Activated CD8-positive, alpha-beta T cell treated with anti-CD3 and anti-CD28 coated beads, Interleukin-2, amount 10 ng/mL, durations not matched to agents 7 days and 5 days (primary cell): ENCODE results near the gene CACNA2D4. TPM values are rescaled to one million over a fixed set of nuclear protein-coding genes. Genes with fewer than 3 reads are reported as not detected.

Source experiments
- ATAC-seq: fragments of 150-1000 bp; cut with Tn5 transposase; one replicate; pipeline ENCODE4 v1.10.0; 2021; ENCODE audit warnings: moderate library complexity
- CTCF ChIA-PET: fragments of 350-600 bp; sonication (Branson Sonifier 250); formaldehyde crosslinking; loops from one replicate; lab custom pipeline; 2021; ENCODE audit warnings: antibody characterized with exemption; lab: Charles Lee
- POLR2A ChIA-PET: fragments of 350-600 bp; sonication (Branson Sonifier 250); formaldehyde crosslinking; loops from one replicate; lab custom pipeline; 2021; ENCODE audit warnings: antibody characterized with exemption; lab: Charles Lee
- DNase-seq: peaks from one replicate; pipeline ENCODE4 v3.0.0-alpha.2; 2020
- H3K27ac Mint-ChIP-seq: one replicate; pipeline ENCODE4 v1.8.0; 2021; ENCODE audit warnings: mild to moderate bottlenecking, mixed read lengths
- H3K27me3 Mint-ChIP-seq: one replicate; pipeline ENCODE4 v1.8.0; 2021; ENCODE audit warnings: low read depth, mixed read lengths
- H3K36me3 Mint-ChIP-seq: one replicate; pipeline ENCODE4 v1.8.0; 2021; ENCODE audit warnings: low read depth, mixed read lengths
- H3K4me1 Mint-ChIP-seq: one replicate; pipeline ENCODE4 v1.8.0; 2021; ENCODE audit warnings: low read depth, mixed read lengths
- H3K4me3 Mint-ChIP-seq: one replicate; pipeline ENCODE4 v1.8.0; 2021; ENCODE audit warnings: mild to moderate bottlenecking, mixed read lengths
- H3K9me3 Mint-ChIP-seq: one replicate; pipeline ENCODE4 v1.8.0; 2022; ENCODE audit warnings: mixed read lengths; ENCODE audit not compliant: insufficient read depth
- total RNA-seq, 2 experiments: library from RNA; stranded (reverse); gene quantifications; one replicate each; pipeline ENCODE4 v1.2.3, GENCODE V29; 2021

Gene CACNA2D4
- total RNA-seq, 2 experiments from 2014 or later = 6.8 to 7.0 TPM

DNA sequence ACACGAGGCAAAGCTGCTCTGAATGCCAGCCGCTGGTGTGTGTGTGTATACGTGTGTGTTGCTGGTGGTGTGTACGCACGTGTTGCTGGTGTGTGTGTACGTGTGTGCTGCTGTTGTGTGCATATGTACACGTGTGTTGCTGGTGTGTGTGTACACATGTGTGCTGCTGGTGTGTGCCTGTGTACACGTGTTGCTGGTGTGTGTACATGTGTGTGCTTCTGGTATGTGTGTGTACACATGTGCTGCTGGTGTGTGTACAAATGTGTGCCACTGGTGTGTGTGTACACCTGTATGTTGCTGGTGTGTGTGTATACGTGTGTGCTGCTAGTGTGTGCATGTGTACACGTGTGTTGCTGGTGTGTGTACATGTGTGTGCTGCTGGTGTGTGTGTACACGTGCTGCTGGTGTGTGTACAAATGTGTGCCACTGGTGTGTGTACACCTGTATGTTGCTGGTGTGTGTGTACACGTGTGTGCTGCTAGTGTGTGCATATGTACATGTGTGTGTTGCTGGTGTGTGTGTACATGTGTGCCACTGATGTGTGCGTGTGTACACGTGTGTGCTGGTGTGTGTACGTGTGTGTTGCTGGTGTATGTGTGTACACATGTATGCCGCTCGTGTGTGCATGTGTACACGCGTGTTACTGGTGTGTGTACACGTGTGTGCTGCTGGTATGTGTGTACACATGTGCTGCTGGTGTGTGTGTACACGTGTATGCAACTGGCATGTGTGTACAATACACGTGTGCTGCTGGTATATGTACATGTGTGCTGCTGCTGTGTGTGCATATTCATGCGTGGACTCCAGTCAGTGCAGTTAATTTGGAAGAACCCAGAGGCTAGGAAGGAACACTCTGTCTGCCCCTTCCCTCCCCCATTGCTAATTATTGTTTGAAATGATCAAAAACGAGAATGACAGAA lies 47.2 kb downstream of the CACNA2D4 start:
- H3K27ac Mint-ChIP-seq = no peak overlapping the region
- no peak overlapping the region for H3K4me3 Mint-ChIP-seq
- peaks cover 5% of the 10 kb centered on the region for H3K9me3 Mint-ChIP-seq
- CTCF ChIA-PET = interaction anchor here (1.2 kb wide), 1 partner anchor 69 kb away, joined by 3 read pairs; no protein-coding TSS in a partner anchor
- DNase-seq (peak; percentile 9), ATAC-seq (no peak)
- no peaks in the 10 kb centered on the region for H3K4me1 Mint-ChIP-seq
- H3K36me3 Mint-ChIP-seq = no peaks in the 10 kb centered on the region
- peaks cover 23% of the 10 kb centered on the region for H3K27me3 Mint-ChIP-seq
- POLR2A ChIA-PET = no interaction called here

GRCh38 chr12:1870086-1870485 lies 48.4 kb downstream of the CACNA2D4 start:
- DNase-seq (no peak), ATAC-seq (no peak)
- H3K9me3 Mint-ChIP-seq = peaks cover 5% of the 10 kb centered on the region
- no peaks in the 10 kb centered on the region for H3K4me1 Mint-ChIP-seq
- CTCF ChIA-PET = interaction anchor here (1.2 kb wide), 1 partner anchor 70 kb away, joined by 3 read pairs; no protein-coding TSS in a partner anchor
- H3K27ac Mint-ChIP-seq = no peak overlapping the region
- POLR2A ChIA-PET = no interaction called here
- H3K4me3 Mint-ChIP-seq = no peak overlapping the region
- peaks cover 27% of the 10 kb centered on the region for H3K27me3 Mint-ChIP-seq
- no peaks in the 10 kb centered on the region for H3K36me3 Mint-ChIP-seq

DNA sequence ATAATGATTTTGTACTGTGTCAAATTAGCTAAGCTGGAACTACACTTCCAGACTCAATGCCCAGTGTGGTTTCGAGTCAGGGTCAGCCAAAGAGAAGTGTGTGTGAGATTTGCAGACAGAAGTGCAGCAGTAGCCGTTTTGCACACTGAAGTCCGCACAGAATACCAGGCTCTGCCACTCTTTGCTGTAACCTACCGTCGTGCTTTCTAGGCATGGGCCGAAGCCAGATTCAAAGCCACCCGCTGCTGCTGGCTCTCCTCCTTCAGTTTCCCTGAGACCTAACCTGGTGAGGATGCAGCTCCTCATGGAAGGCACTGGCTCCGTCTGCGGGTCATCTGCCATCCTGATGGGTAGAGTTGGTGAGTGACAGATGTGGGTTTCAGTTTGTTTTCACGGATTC lies 49.3 kb downstream of the CACNA2D4 start:
- H3K9me3 Mint-ChIP-seq = peaks cover 5% of the 10 kb centered on the region
- no peaks in the 10 kb centered on the region for H3K4me1 Mint-ChIP-seq
- no peaks in the 10 kb centered on the region for H3K36me3 Mint-ChIP-seq
- H3K4me3 Mint-ChIP-seq = no peak overlapping the region
- no peak for ATAC-seq
- ChIA-PET POLR2A (no interaction called here), CTCF (no interaction called here)
- DNase-seq = no peak
- H3K27ac Mint-ChIP-seq = no peak overlapping the region
- peaks cover 27% of the 10 kb centered on the region for H3K27me3 Mint-ChIP-seq

GRCh38 chr12:1865284-1865866 lies 53.1 kb downstream of the CACNA2D4 start:
- DNase-seq = no peak
- Mint-ChIP-seq H3K4me3 (no peak overlapping the region), H3K36me3 (no peaks in the 10 kb centered on the region), H3K4me1 (no peaks in the 10 kb centered on the region), H3K27ac (no peak overlapping the region), H3K9me3 (no peaks in the 10 kb centered on the region), H3K27me3 (peaks cover 32% of the 10 kb centered on the region)
- no peak for ATAC-seq
- POLR2A ChIA-PET = no interaction called here
- CTCF ChIA-PET = no interaction called here

DNA sequence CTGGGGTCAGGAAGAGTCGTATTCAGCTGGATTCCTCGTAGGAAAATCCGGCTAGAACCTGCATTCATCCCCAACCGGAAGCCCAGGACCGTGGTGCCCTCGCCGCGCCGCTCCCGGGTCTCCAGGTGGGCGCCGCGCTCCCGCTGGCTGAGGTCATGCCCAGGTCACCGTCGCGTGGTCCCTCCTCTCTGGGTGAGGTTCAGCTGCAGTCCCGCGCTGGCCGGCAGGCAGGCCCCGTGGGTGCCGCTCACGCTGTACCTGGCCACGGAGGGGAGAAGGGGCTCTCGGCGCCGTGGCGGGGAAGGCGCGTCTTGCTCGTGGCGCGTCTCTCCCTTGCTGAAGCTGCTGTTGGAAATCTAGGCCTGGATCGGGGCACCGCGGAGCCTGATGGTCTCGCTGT lies 53.6 kb downstream of the CACNA2D4 start:
- POLR2A ChIA-PET = no interaction called here
- DNase-seq (no peak), ATAC-seq (no peak)
- Mint-ChIP-seq H3K36me3 (no peaks in the 10 kb centered on the region), H3K27me3 (peaks cover 32% of the 10 kb centered on the region), H3K4me3 (no peak overlapping the region), H3K27ac (no peak overlapping the region), H3K4me1 (no peaks in the 10 kb centered on the region), H3K9me3 (no peaks in the 10 kb centered on the region)
- CTCF ChIA-PET = no interaction called here

DNA sequence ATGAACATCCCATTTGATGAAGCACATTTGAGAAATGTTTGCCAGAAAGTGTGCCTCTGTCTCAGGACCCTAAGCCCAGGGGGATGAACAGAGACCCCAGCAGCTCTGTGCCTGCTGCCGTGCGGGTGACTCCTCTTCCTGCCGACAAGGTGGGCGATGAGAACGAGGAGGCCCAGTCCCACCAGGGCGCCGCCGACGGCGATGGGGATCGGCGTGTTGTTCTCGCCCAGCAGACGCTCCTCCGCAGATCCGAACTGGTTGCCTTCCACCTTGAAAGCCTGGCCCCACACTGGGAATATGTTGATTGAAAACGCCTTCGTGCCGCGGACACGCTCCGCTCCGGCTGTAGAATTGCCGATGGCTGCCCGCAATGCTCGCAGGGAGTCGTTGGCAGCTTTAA lies 54.0 kb downstream of the CACNA2D4 start:
- no peak for DNase-seq
- Mint-ChIP-seq H3K4me3 (no peak overlapping the region), H3K9me3 (no peaks in the 10 kb centered on the region), H3K27ac (no peak overlapping the region), H3K4me1 (no peaks in the 10 kb centered on the region), H3K27me3 (peaks cover 28% of the 10 kb centered on the region), H3K36me3 (no peaks in the 10 kb centered on the region)
- ATAC-seq = no peak
- ChIA-PET POLR2A (no interaction called here), CTCF (no interaction called here)

DNA sequence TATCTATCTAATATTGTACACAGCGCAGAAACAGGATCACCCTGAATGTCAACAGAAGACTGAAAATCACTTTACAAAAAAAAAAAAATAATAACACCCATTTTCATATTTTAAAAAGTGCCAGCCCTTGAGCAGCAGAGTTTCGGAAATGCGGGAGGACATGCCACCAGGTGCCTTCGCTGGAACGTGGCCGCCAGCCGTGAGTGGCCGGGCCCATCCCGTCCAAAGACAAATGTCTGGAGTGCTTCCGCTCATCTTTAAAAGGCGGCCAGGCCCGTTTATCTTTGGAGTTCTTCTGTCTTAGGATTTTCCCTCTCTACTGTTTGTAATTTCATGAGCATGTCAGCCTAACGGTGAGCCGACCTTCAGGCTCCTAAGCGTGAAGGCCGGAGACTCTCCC lies 54.6 kb downstream of the CACNA2D4 start:
- Mint-ChIP-seq H3K4me3 (no peak overlapping the region), H3K36me3 (no peaks in the 10 kb centered on the region), H3K27me3 (peaks cover 26% of the 10 kb centered on the region), H3K9me3 (no peaks in the 10 kb centered on the region), H3K4me1 (no peaks in the 10 kb centered on the region), H3K27ac (no peak overlapping the region)
- POLR2A ChIA-PET = no interaction called here
- DNase-seq (no peak), ATAC-seq (no peak)
- CTCF ChIA-PET = no interaction called here

- Mint-ChIP-seq H3K27me3 (peaks cover 21% of the 10 kb centered on the region), H3K36me3 (no peaks in the 10 kb centered on the region), H3K27ac (no peak overlapping the region), H3K9me3 (no peaks in the 10 kb centered on the region), H3K4me3 (no peak overlapping the region), H3K4me1 (no peaks in the 10 kb centered on the region)
- DNase-seq (no peak), ATAC-seq (no peak)
- POLR2A ChIA-PET = no interaction called here
- CTCF ChIA-PET = no interaction called here
Observed at GRCh38 chr12:1862973-1863372, 55.5 kb downstream of the CACNA2D4 start.

- ChIA-PET POLR2A (no interaction called here), CTCF (no interaction called here)
- ATAC-seq (no peak), DNase-seq (no peak)
- no peak overlapping the region for H3K4me3 Mint-ChIP-seq
- H3K4me1 Mint-ChIP-seq = peaks cover 5% of the 10 kb centered on the region
- peaks cover 5% of the 10 kb centered on the region for H3K27me3 Mint-ChIP-seq
- no peaks in the 10 kb centered on the region for H3K9me3 Mint-ChIP-seq
- H3K27ac Mint-ChIP-seq = no peak overlapping the region
- H3K36me3 Mint-ChIP-seq = no peaks in the 10 kb centered on the region
Observed at GRCh38 chr12:1859643-1860042, 58.8 kb downstream of the CACNA2D4 start.

GRCh38 chr12:1858456-1858855 lies 60.0 kb downstream of the CACNA2D4 start:
- CTCF ChIA-PET = interaction anchor here (1.2 kb wide), 1 partner anchor 15 kb away, joined by 3 read pairs; no protein-coding TSS in a partner anchor
- no peak overlapping the region for H3K27ac Mint-ChIP-seq
- peaks cover 5% of the 10 kb centered on the region for H3K27me3 Mint-ChIP-seq
- H3K36me3 Mint-ChIP-seq = no peaks in the 10 kb centered on the region
- POLR2A ChIA-PET = no interaction called here
- H3K4me1 Mint-ChIP-seq = peaks cover 5% of the 10 kb centered on the region
- no peak for ATAC-seq
- H3K9me3 Mint-ChIP-seq = no peaks in the 10 kb centered on the region
- H3K4me3 Mint-ChIP-seq = no peak overlapping the region
- DNase-seq = no peak

GRCh38 chr12:1857821-1858220 lies 60.6 kb downstream of the CACNA2D4 start:
- H3K4me3 Mint-ChIP-seq = no peak overlapping the region
- no peaks in the 10 kb centered on the region for H3K36me3 Mint-ChIP-seq
- no peak for ATAC-seq
- no peak for DNase-seq
- ChIA-PET POLR2A (no interaction called here), CTCF (interaction anchor here (1.2 kb wide), 1 partner anchor 15 kb away, joined by 3 read pairs; no protein-coding TSS in a partner anchor)
- no peaks in the 10 kb centered on the region for H3K9me3 Mint-ChIP-seq
- peaks cover 5% of the 10 kb centered on the region for H3K4me1 Mint-ChIP-seq
- H3K27me3 Mint-ChIP-seq = peaks cover 3% of the 10 kb centered on the region
- H3K27ac Mint-ChIP-seq = no peak overlapping the region

- POLR2A ChIA-PET = no interaction called here
Observed at GRCh38 chr12:1857086-1857485, 61.4 kb downstream of the CACNA2D4 start.

More at GRCh38 chr12:1857086-1857485, 61.4 kb downstream of the CACNA2D4 start:
- Mint-ChIP-seq H3K4me1 (peaks cover 5% of the 10 kb centered on the region), H3K4me3 (no peak overlapping the region), H3K27ac (no peak overlapping the region), H3K27me3 (no peaks in the 10 kb centered on the region), H3K9me3 (no peaks in the 10 kb centered on the region), H3K36me3 (no peaks in the 10 kb centered on the region)
- ATAC-seq (no peak), DNase-seq (no peak)
- CTCF ChIA-PET = interaction anchor here (1.2 kb wide), 1 partner anchor 14 kb away, joined by 3 read pairs; no protein-coding TSS in a partner anchor
